SU-DHL-6 (cell line): Measurements from ENCODE around the gene LAMB4.

Experiments used
- EZH2phosphoT487 ChIP-seq: fragments of 200-600 bp; sonication (generic), shearing (Covaris generic); conservative IDR thresholded peaks from 2 replicates; pipeline ENCODE4 v1.6.1; 2018; ENCODE audit warnings: mild to moderate bottlenecking, antibody characterized with exemption, low read length, moderate library complexity, mixed read lengths
- TF ChIP-seq, protein P1 (sequence below): fragments of 200-600 bp; sonication (generic); IDR thresholded peaks from one replicate; pipeline ENCODE4 v1.5.1; 2017; ENCODE audit warnings: antibody characterized with exemption, mild to moderate bottlenecking, low read length, moderate library complexity; ENCODE audit not compliant: insufficient read depth, poor library complexity, severe bottlenecking

DNA sequence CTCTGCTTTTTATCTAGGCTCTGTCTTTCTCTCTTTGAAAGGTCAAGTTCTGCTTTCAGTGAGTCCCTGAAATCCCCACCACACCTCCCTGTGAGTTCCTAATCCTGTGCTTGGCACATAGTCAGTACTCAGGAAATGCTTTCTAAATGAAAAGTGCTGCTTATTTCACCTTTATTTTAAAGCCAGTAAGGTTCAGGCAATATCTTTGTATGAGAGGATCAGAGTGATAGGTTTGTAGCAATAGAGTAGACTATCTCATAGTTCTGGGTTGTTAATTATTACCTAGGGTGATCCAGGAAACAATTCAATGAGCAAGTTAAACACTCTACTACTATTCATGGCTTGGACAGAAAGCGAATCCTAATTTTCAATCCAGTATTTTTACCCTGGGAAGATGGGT is 119.8 kb downstream of the LAMB4 start:
- TF ChIP-seq, protein P1, sequence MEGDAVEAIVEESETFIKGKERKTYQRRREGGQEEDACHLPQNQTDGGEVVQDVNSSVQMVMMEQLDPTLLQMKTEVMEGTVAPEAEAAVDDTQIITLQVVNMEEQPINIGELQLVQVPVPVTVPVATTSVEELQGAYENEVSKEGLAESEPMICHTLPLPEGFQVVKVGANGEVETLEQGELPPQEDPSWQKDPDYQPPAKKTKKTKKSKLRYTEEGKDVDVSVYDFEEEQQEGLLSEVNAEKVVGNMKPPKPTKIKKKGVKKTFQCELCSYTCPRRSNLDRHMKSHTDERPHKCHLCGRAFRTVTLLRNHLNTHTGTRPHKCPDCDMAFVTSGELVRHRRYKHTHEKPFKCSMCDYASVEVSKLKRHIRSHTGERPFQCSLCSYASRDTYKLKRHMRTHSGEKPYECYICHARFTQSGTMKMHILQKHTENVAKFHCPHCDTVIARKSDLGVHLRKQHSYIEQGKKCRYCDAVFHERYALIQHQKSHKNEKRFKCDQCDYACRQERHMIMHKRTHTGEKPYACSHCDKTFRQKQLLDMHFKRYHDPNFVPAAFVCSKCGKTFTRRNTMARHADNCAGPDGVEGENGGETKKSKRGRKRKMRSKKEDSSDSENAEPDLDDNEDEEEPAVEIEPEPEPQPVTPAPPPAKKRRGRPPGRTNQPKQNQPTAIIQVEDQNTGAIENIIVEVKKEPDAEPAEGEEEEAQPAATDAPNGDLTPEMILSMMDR: no peak
- no peak for TF ChIP-seq EZH2phosphoT487
